Lower lobe of right lung (tissue), 2 donors: ENCODE measurements around the gene PRSS1. TPM values are rescaled to one million over a fixed set of nuclear protein-coding genes. Genes with fewer than 3 reads are reported as not detected.
"Not testable (repeated sequence)": the region's sequence is repeated elsewhere in the genome, so short reads cannot be mapped to it uniquely, and the experiment has no call there.

Experiments used
- ATAC-seq, 2 donors: fragments of 200-7000 bp; cut with Tn5 transposase; one replicate each; pipeline ENCODE4 v1.9.1; 2020 to 2022; ENCODE audit warnings: mild to moderate bottlenecking in 2 of 2, moderate library complexity in 2 of 2
- DNase-seq: peaks from one replicate; pipeline ENCODE4 v3.0.0-alpha.2; 2020
- H3K27ac ChIP-seq: fragments of 200-600 bp; one replicate; pipeline ENCODE4 v1.8.0; 2022
- H3K27me3 ChIP-seq: fragments of 200-600 bp; one replicate; pipeline ENCODE4 v1.8.0; 2022; ENCODE audit warnings: low read depth
- H3K36me3 ChIP-seq: fragments of 200-600 bp; one replicate; pipeline ENCODE4 v1.8.0; 2022; ENCODE audit warnings: mild to moderate bottlenecking
- H3K4me1 ChIP-seq: fragments of 200-600 bp; one replicate; pipeline ENCODE4 v1.8.0; 2022
- H3K4me3 ChIP-seq: fragments of 200-600 bp; one replicate; pipeline ENCODE4 v1.8.0; 2022; ENCODE audit warnings: mild to moderate bottlenecking
- H3K9me3 ChIP-seq: fragments of 200-600 bp; one replicate; pipeline ENCODE4 v1.8.0; 2022
- CTCF ChIP-seq: fragments of 200-600 bp; IDR thresholded peaks from one replicate; pipeline ENCODE4 v1.8.0; 2022; ENCODE audit warnings: antibody characterized with exemption, mild to moderate bottlenecking
- intact Hi-C: fragments of 100-400 bp; cut with DNase I; formaldehyde crosslinking; loops from one replicate; pipeline ENCODE4 v1.11.0; 2022
- total RNA-seq: library from RNA; stranded (reverse); fragmentation: NEBNext Ultra II Directional; extraction: Animal tissue kit (Norgen Biotek cat#: 25700); gene quantifications from one replicate; pipeline ENCODE4 v1.2.1, GENCODE V29; 2021
- donor health status: DM: no; HTN: yes; CAD: no; lungs with severe emphysema.

The PRSS1 gene
- total RNA-seq, 1 donor from 2014 or later, result not detected

GRCh38 chr7:142739923-142740492 is 9.3 kb upstream of the PRSS1 start:
- no peak for TF ChIP-seq CTCF
- DNase-seq (no peak), ATAC-seq (no peak)
- intact Hi-C loops, result no loop called here
- Histone ChIP-seq H3K4me3 (no peak overlapping the region), H3K27me3 (no peaks in the 10 kb centered on the region), H3K27ac (no peak overlapping the region), H3K9me3 (no peaks in the 10 kb centered on the region), H3K4me1 (no peaks in the 10 kb centered on the region), H3K36me3 (no peaks in the 10 kb centered on the region)

- intact Hi-C loops, result no loop called here
- Histone ChIP-seq H3K27me3 (no peaks in the 10 kb centered on the region), H3K4me1 (no peaks in the 10 kb centered on the region), H3K27ac (no peak overlapping the region), H3K36me3 (no peaks in the 10 kb centered on the region), H3K4me3 (no peak overlapping the region), H3K9me3 (no peaks in the 10 kb centered on the region)
- no peak for TF ChIP-seq CTCF
- ATAC-seq, result no peak
- no peak for DNase-seq
Observed at GRCh38 chr7:142740786-142741185, 8.5 kb upstream of the PRSS1 start.

GRCh38 chr7:142741932-142742331 is 7.3 kb upstream of the PRSS1 start:
- intact Hi-C loops, H3K4me3 ChIP-seq, H3K27ac ChIP-seq, H3K9me3 ChIP-seq, DNase-seq, H3K27me3 ChIP-seq, H3K4me1 ChIP-seq, ATAC-seq, H3K36me3 ChIP-seq: not testable (repeated sequence)

GRCh38 chr7:142745091-142745635 is 4.1 kb upstream of the PRSS1 start:
- DNase-seq, result no peak
- intact Hi-C loops, result no loop called here
- Histone ChIP-seq H3K27me3 (no peaks in the 10 kb centered on the region), H3K4me3 (no peak overlapping the region), H3K9me3 (no peaks in the 10 kb centered on the region), H3K4me1 (no peaks in the 10 kb centered on the region), H3K27ac (no peak overlapping the region), H3K36me3 (no peaks in the 10 kb centered on the region)
- no peak for ATAC-seq
- no peak for TF ChIP-seq CTCF

- Histone ChIP-seq H3K4me1 (no peaks in the 10 kb centered on the region), H3K27me3 (no peaks in the 10 kb centered on the region), H3K36me3 (no peaks in the 10 kb centered on the region), H3K9me3 (no peaks in the 10 kb centered on the region), H3K4me3 (no peak overlapping the region), H3K27ac (no peak overlapping the region)
- no peak for ATAC-seq
- no peak for DNase-seq
- no peak for TF ChIP-seq CTCF
- intact Hi-C loops, result no loop called here
Observed at GRCh38 chr7:142745745-142746144, 3.5 kb upstream of the PRSS1 start.

- H3K27me3 ChIP-seq, result no peaks in the 10 kb centered on the region
- intact Hi-C loops, result no loop called here
- no peaks in the 10 kb centered on the region for H3K36me3 ChIP-seq
- no peaks in the 10 kb centered on the region for H3K9me3 ChIP-seq
- no peak for TF ChIP-seq CTCF
- DNase-seq, result no peak
- no peaks in the 10 kb centered on the region for H3K4me1 ChIP-seq
- H3K27ac ChIP-seq, result no peak overlapping the region
- peak in 1 of 2 donors; percentile 60 for ATAC-seq
- no peak overlapping the region for H3K4me3 ChIP-seq
Observed at GRCh38 chr7:142746264-142746663, 3.0 kb upstream of the PRSS1 start.

- DNase-seq, H3K27ac ChIP-seq, H3K4me1 ChIP-seq, H3K4me3 ChIP-seq, ATAC-seq, H3K9me3 ChIP-seq, H3K27me3 ChIP-seq, intact Hi-C loops, H3K36me3 ChIP-seq: not testable (repeated sequence)
Observed at GRCh38 chr7:142748410-142748809, 862 bp upstream of the PRSS1 start.
